Esophagus muscularis mucosa (tissue), 4 donors: ENCODE data around the gene EPHB2. TPM values are rescaled to one million over a fixed set of nuclear protein-coding genes. Genes with fewer than 3 reads are reported as not detected.
"Not testable (repeated sequence)": the region's sequence is repeated elsewhere in the genome, so short reads cannot be mapped to it uniquely, and the experiment has no call there.

Source experiments
- DNase-seq: peaks from one replicate; pipeline ENCODE4 v3.0.0-alpha.2; 2017; ENCODE audit errors: extremely low spot score
- H3K27ac ChIP-seq, 4 donors: fragments of 200-600 bp; sonication (generic); replicated peaks in 1 of 4; 1 replicate in 3 of 4; 2 replicates in 1 of 4; pipeline ENCODE4 v1.5.1; 2016 to 2019; ENCODE audit warnings: mild to moderate bottlenecking in 1 of 4
- H3K27me3 ChIP-seq, 4 donors: fragments of 200-600 bp; sonication (generic); one replicate each; pipeline versions ENCODE4 v1.5.1 to v1.6.0; 2016 to 2019
- H3K36me3 ChIP-seq, 4 donors: fragments of 200-600 bp; sonication (generic); one replicate each; pipeline ENCODE4 v1.5.1; 2016 to 2019
- H3K4me1 ChIP-seq, 4 donors: fragments of 200-600 bp; sonication (generic); one replicate each; pipeline ENCODE4 v1.5.1; 2016 to 2019
- H3K4me3 ChIP-seq, 4 donors: fragments of 200-600 bp; sonication (generic); 1 replicate in 2 of 4; 2 replicates in 2 of 4; pipeline ENCODE4 v1.5.1; 2016 to 2019; ENCODE audit warnings: mild to moderate bottlenecking in 4 of 4, moderate library complexity in 1 of 4
- H3K9me3 ChIP-seq, 4 donors: fragments of 200-600 bp; sonication (generic); 1 replicate in 3 of 4; 2 replicates in 1 of 4; pipeline ENCODE4 v1.5.1; 2016 to 2019
- CTCF ChIP-seq, 3 experiments: fragments of 200-600 bp in 2 of 3; fragments of 450-650 bp in 1 of 3; sonication (generic) in 2 of 3; IDR thresholded peaks; one replicate each; pipeline ENCODE4 v1.5.1; 2017 to 2019; ENCODE audit warnings: antibody characterized with exemption in 3 of 3, mild to moderate bottlenecking in 2 of 3, moderate library complexity in 1 of 3
- EP300 ChIP-seq: sonication (generic); formaldehyde crosslinking; IDR thresholded peaks from one replicate; pipeline ENCODE4 v1.6.1; 2017; ENCODE audit warnings: antibody characterized with exemption
- POLR2A ChIP-seq: fragments of 450-650 bp; IDR thresholded peaks from one replicate; pipeline ENCODE4 v1.6.1; 2017; ENCODE audit warnings: antibody characterized with exemption, moderate library complexity, mild to moderate bottlenecking, low read depth
- POLR2AphosphoS5 ChIP-seq, 2 donors: sonication (generic); formaldehyde crosslinking; IDR thresholded peaks; one replicate each; pipeline ENCODE4 v1.6.1; 2017; ENCODE audit warnings: antibody characterized with exemption in 2 of 2
- WGBS: methylation state at CpG from one replicate; pipeline ENCODE4 v1.1.5; 2018; 5-methylcytosine and 5-hydroxymethylcytosine counted together
- intact Hi-C: fragments of 100-400 bp; cut with DNase I; formaldehyde crosslinking; loops from one replicate; pipeline ENCODE4 v1.15.1; 2023
- total RNA-seq, 4 donors: library from RNA; depleted of rRNA; stranded (reverse); fragments of >200 nt; gene quantifications; one replicate each; pipeline versions ENCODE4 v1.1.0 to v1.2.1, GENCODE V29; 2016

EPHB2 gene
- total RNA-seq, 4 donors from 2014 or later = 1.5 to 3.3 (median 1.9) TPM

- intact Hi-C loops = no loop called here
- TF ChIP-seq POLR2AphosphoS5 (IDR thresholded peaks at IDR 0.05) = no peak
- no peak for TF ChIP-seq POLR2A
- no peak for TF ChIP-seq CTCF (IDR thresholded peaks at IDR 0.05)
- no peak for TF ChIP-seq EP300
- no peaks in the 10 kb centered on the region for H3K4me1 ChIP-seq
- H3K36me3 ChIP-seq = no peaks in the 10 kb centered on the region
- H3K27ac ChIP-seq = no peak overlapping the region
- peaks cover 0 to 20% (median 4%) of the 10 kb centered on the region in 4 donors for H3K9me3 ChIP-seq
- DNase-seq = no peak
- no peak overlapping the region for H3K4me3 ChIP-seq
- peaks cover 0 to 14% (median 0%) of the 10 kb centered on the region in 4 donors for H3K27me3 ChIP-seq
- WGBS = 95% methylated on average over 3 of the region's 3 CpGs
Observed at GRCh38 chr1:22935433-22935832, 224.8 kb downstream of the EPHB2 start.

- H3K4me1 ChIP-seq = no peaks in the 10 kb centered on the region
- H3K27me3 ChIP-seq = peaks cover 0 to 6% (median 0%) of the 10 kb centered on the region in 4 donors
- no peak overlapping the region for H3K4me3 ChIP-seq
- intact Hi-C loops = no loop called here
- no peak for DNase-seq
- H3K36me3 ChIP-seq = no peaks in the 10 kb centered on the region
- peaks cover 0 to 27% (median 8%) of the 10 kb centered on the region in 4 donors for H3K9me3 ChIP-seq
- 95% methylated on average over 2 of the region's 2 CpGs for WGBS
- H3K27ac ChIP-seq = no peak overlapping the region
- TF ChIP-seq POLR2A (no peak), CTCF (IDR thresholded peaks at IDR 0.05) (no peak), EP300 (no peak), POLR2AphosphoS5 (IDR thresholded peaks at IDR 0.05) (no peak)
Observed at GRCh38 chr1:22936681-22937080, 226.0 kb downstream of the EPHB2 start.

GRCh38 chr1:22941257-22941656 is 230.6 kb downstream of the EPHB2 start:
- Histone ChIP-seq H3K4me3 (no peak overlapping the region), H3K4me1 (no peaks in the 10 kb centered on the region), H3K27me3 (peaks cover 0 to 18% (median 0%) of the 10 kb centered on the region in 4 donors), H3K27ac (no peak overlapping the region), H3K9me3 (peaks cover 0 to 16% (median 4%) of the 10 kb centered on the region in 4 donors), H3K36me3 (no peaks in the 10 kb centered on the region)
- intact Hi-C loops = no loop called here
- TF ChIP-seq POLR2AphosphoS5 (IDR thresholded peaks at IDR 0.05) = no peak
- 91% methylated on average over 2 of the region's 2 CpGs for WGBS
- no peak for DNase-seq

GRCh38 chr1:22944346-22945055 is 233.9 kb downstream of the EPHB2 start:
- intact Hi-C loops = no loop called here
- H3K36me3 ChIP-seq = no peaks in the 10 kb centered on the region

GRCh38 chr1:22945171-22945570 is 234.5 kb downstream of the EPHB2 start:
- WGBS = 100% methylated on average over 4 of the region's 5 CpGs
- H3K27ac ChIP-seq, H3K9me3 ChIP-seq, DNase-seq, H3K4me3 ChIP-seq, intact Hi-C loops, H3K4me1 ChIP-seq, H3K36me3 ChIP-seq: not testable (repeated sequence)
- peaks cover 0 to 28% (median 0%) of the 10 kb centered on the region in 4 donors for H3K27me3 ChIP-seq

More at GRCh38 chr1:22944346-22945055, 233.9 kb downstream of the EPHB2 start:
- Histone ChIP-seq H3K27ac (no peak overlapping the region), H3K4me3 (no peak overlapping the region), H3K4me1 (no peaks in the 10 kb centered on the region), H3K9me3 (peaks cover 0 to 16% (median 4%) of the 10 kb centered on the region in 4 donors), H3K27me3 (peaks cover 0 to 28% (median 0%) of the 10 kb centered on the region in 4 donors)
- no peak for TF ChIP-seq POLR2A
- TF ChIP-seq POLR2AphosphoS5 (IDR thresholded peaks at IDR 0.05) = no peak
- TF ChIP-seq EP300 = no peak
- no peak for TF ChIP-seq CTCF (IDR thresholded peaks at IDR 0.05)
- DNase-seq = no peak
- WGBS = 78% methylated on average over 4 of the region's 4 CpGs
